SJCRH30 (cell line): ENCODE data around the gene NUCB2. TPM values are rescaled to one million over a fixed set of nuclear protein-coding genes. Genes with fewer than 3 reads are reported as not detected.
"Not testable (repeated sequence)": the region's sequence is repeated elsewhere in the genome, so short reads cannot be mapped to it uniquely, and the experiment has no call there.

Experiments used
- DNase-seq, 2 experiments: peaks; one replicate each; pipeline ENCODE4 v3.0.0-alpha.2; 2015 to 2020
- H3K27ac ChIP-seq: fragments of 250-450 bp; sonication (Bioruptor Pico); 2 replicates; pipeline ENCODE4 v1.5.1; 2020; ENCODE audit warnings: mild to moderate bottlenecking, moderate library complexity
- H3K27me3 ChIP-seq: fragments of 250-450 bp; sonication (Bioruptor Pico); 2 replicates; pipeline ENCODE4 v1.5.1; 2020; ENCODE audit warnings: mild to moderate bottlenecking, moderate library complexity
- H3K36me3 ChIP-seq: fragments of 250-450 bp; sonication (Bioruptor Pico); 2 replicates; pipeline ENCODE4 v1.5.1; 2020; ENCODE audit warnings: mild to moderate bottlenecking, moderate library complexity
- H3K4me1 ChIP-seq: fragments of 250-450 bp; sonication (Bioruptor Pico); 2 replicates; pipeline ENCODE4 v1.5.1; 2020; ENCODE audit warnings: mild to moderate bottlenecking, moderate library complexity
- H3K4me3 ChIP-seq: fragments of 250-450 bp; sonication (Bioruptor Pico); 2 replicates; pipeline ENCODE4 v1.5.1; 2020; ENCODE audit warnings: mild to moderate bottlenecking, moderate library complexity
- H3K9me3 ChIP-seq: fragments of 250-450 bp; sonication (Bioruptor Pico); replicated peaks from 2 replicates; pipeline ENCODE4 v1.5.1; 2020; ENCODE audit warnings: mild to moderate bottlenecking, moderate library complexity
- total RNA-seq: library from RNA; depleted of rRNA; stranded (reverse); fragments of >200 nt; shearing (Covaris generic); gene quantifications from 2 replicates; pipeline ENCODE4 v1.2.3, GENCODE V29; 2014

Gene NUCB2
- total RNA-seq, 1 experiment from 2014 or later, result 32.6 TPM

GRCh38 chr11:17257196-17257595, 19.3 kb upstream of the NUCB2 start:
- Histone ChIP-seq H3K4me3 (no peak overlapping the region), H3K27me3 (no peaks in the 10 kb centered on the region), H3K36me3 (no peaks in the 10 kb centered on the region), H3K27ac (no peak overlapping the region), H3K9me3 (no peaks in the 10 kb centered on the region), H3K4me1 (peaks cover 3% of the 10 kb centered on the region; the same call in 1 of the 2 replicates)
- DNase-seq, result no peak

- no peak overlapping the region for H3K4me3 ChIP-seq
- no peaks in the 10 kb centered on the region for H3K27me3 ChIP-seq
- no peaks in the 10 kb centered on the region for H3K9me3 ChIP-seq
- no peak for DNase-seq
- no peak overlapping the region for H3K27ac ChIP-seq
- no peaks in the 10 kb centered on the region for H3K36me3 ChIP-seq
- H3K4me1 ChIP-seq, result peaks cover 3% of the 10 kb centered on the region; the same call in 1 of the 2 replicates
These were observed 17.9 kb upstream of the NUCB2 start for GRCh38 chr11:17258670-17259069.

DNA sequence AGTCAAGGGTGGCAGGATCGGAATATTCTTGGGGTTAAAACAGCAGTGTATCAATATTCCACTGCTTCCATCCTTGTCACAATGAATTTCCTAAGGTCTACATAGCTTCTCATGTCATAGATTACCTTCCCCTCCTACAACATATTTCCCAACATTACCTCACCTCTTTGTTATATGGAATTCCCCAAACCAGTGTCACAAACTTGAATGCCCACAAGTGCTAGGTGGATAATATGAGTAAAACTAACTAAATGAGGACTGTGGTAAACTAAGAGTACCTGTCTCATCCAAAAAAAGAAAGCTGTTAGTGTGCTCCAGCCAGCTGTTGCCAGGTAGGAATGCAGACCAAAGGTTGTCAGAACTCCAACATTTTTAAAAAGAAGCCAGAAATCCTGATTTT, 17.0 kb upstream of the NUCB2 start:
- Histone ChIP-seq H3K36me3 (no peaks in the 10 kb centered on the region), H3K27me3 (no peaks in the 10 kb centered on the region), H3K9me3 (no peaks in the 10 kb centered on the region), H3K4me3 (no peak overlapping the region), H3K4me1 (peaks cover 3% of the 10 kb centered on the region; the same call in 1 of the 2 replicates), H3K27ac (no peak overlapping the region)
- no peak for DNase-seq

DNA sequence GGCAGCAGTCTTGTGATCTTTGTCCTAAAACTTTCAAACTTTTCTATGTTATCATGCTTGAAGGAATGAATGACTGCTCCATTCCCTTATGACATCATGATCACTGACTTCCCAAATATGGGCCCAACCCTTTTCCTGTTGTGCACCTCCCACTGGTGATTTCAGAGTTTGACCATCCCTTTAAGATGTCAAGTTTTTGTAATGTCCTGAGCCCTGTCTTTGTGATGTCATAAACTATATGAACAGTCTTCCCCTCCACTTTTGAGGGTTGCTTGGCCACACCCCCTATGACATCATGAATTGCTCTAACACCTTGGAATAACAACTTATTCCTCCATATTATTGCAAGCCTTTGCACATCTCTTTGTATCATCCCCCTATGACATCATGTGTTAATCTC, 16.5 kb upstream of the NUCB2 start:
- DNase-seq, result no peak
- Histone ChIP-seq H3K27me3 (no peaks in the 10 kb centered on the region), H3K4me3 (no peak overlapping the region), H3K27ac (no peak overlapping the region), H3K36me3 (no peaks in the 10 kb centered on the region), H3K9me3 (no peaks in the 10 kb centered on the region), H3K4me1 (peaks cover 3% of the 10 kb centered on the region; the same call in 1 of the 2 replicates)

GRCh38 chr11:17263769-17264168, 12.8 kb upstream of the NUCB2 start:
- Histone ChIP-seq H3K4me1 (no peaks in the 10 kb centered on the region), H3K9me3 (no peaks in the 10 kb centered on the region), H3K27ac (no peak overlapping the region), H3K36me3 (no peaks in the 10 kb centered on the region), H3K4me3 (no peak overlapping the region), H3K27me3 (no peaks in the 10 kb centered on the region)
- no peak for DNase-seq

- Histone ChIP-seq H3K27ac (no peak overlapping the region), H3K4me1 (no peaks in the 10 kb centered on the region), H3K27me3 (no peaks in the 10 kb centered on the region), H3K4me3 (no peak overlapping the region), H3K36me3 (no peaks in the 10 kb centered on the region), H3K9me3 (no peaks in the 10 kb centered on the region)
- DNase-seq, result no peak
These were observed 9.8 kb upstream of the NUCB2 start for GRCh38 chr11:17266781-17267180.

DNA sequence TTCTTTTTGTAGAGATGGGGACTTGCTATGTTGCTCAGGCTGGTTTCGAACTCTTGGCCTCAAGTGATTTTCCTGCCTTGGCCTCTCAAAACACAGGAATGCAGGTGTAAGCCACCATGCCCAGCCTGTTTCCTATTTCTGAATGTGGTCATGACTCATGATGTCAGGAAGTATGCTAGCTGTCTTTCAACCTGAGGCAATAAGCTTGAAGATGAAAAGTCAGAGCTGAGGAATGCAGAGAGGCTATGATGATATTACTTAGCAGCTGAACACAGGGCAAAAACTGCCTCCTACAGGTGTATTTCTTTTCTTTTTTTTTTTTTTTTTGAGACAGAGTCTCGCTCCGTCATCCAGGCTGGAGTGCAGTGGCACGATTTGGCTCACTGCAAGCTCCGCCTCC, 9.0 kb upstream of the NUCB2 start:
- no peak for DNase-seq
- H3K9me3 ChIP-seq, result no peaks in the 10 kb centered on the region
- H3K4me1 ChIP-seq, result no peaks in the 10 kb centered on the region
- no peaks in the 10 kb centered on the region for H3K27me3 ChIP-seq
- H3K27ac ChIP-seq, result no peak overlapping the region
- no peak overlapping the region for H3K4me3 ChIP-seq
- H3K36me3 ChIP-seq, result no peaks in the 10 kb centered on the region

DNA sequence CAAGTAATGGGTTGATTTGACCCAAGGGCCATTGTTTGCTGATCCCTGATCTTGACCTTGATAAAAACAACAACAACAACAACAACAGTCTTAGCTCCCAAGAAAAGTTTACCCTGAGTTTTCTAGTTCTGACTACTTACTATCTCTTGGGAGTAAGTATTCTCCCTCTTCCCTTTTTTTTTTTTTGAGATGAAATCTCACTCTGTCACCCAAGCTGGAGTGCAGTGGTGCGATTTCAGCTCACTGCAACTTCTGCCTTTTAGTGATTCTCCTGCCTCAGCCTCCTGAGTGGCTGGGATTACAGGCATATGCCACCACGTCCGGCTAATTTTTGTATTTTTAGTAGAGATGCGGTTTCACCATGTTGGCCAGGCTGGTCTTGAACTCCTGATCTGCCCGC, 8.0 kb upstream of the NUCB2 start:
- H3K4me3 ChIP-seq, DNase-seq, H3K4me1 ChIP-seq: not testable (repeated sequence)

GRCh38 chr11:17268902-17269301, 7.6 kb upstream of the NUCB2 start:
- no peak overlapping the region for H3K4me3 ChIP-seq
- no peak overlapping the region for H3K27ac ChIP-seq
- H3K27me3 ChIP-seq, result no peaks in the 10 kb centered on the region
- no peaks in the 10 kb centered on the region for H3K4me1 ChIP-seq
- H3K9me3 ChIP-seq, result no peaks in the 10 kb centered on the region
- DNase-seq, result no peak
- H3K36me3 ChIP-seq, result no peaks in the 10 kb centered on the region

More for the DNA sequence above, 8.0 kb upstream of the NUCB2 start:
- not testable (repeated sequence) for H3K9me3 ChIP-seq, H3K36me3 ChIP-seq, H3K27ac ChIP-seq, H3K27me3 ChIP-seq

DNA sequence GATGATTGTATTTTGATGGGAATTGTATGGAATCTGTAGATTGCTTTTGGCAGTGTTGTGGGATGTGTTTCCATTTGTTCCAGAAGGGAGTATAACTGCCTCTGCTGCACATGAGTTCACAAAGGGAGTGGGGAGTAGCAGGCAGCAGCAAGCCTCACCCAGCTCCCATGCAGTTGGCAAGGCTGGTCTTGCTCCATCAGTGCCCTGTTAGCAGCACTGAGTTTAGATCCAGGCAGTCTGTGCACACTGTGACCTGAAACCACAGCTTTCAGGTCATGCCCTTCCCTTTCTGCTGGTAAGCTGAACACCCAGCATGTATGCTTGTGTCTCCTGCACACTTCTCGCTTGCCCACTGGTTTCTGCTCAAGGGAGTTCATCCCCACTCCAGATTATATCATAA, 3.7 kb upstream of the NUCB2 start:
- Histone ChIP-seq H3K9me3 (no peaks in the 10 kb centered on the region), H3K27ac (no peak overlapping the region), H3K4me3 (no peak overlapping the region), H3K36me3 (no peaks in the 10 kb centered on the region), H3K27me3 (no peaks in the 10 kb centered on the region), H3K4me1 (0 out of 2 replicates have a peak, but pooled peaks cover 3% of the 10 kb centered on the region)
- no peak for DNase-seq

DNA sequence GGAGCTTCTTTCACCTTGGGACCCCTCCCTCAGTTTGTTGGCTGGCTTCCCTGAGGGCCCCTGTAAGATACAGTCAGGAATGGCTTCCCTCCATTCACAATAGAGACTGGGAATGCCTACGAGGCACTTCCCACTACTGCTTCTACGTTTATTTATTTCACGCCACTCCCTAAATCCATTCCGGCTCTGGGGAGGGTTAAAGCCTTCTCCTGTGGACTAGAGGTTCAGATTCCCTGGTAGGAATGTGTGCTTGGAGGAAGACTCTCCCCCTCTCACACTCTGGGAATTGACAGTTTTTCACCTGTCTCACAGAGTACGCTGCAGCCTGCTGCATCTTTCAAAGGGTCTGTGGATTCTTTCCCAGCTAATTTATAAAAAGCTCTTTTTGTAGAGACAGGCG, 3.3 kb upstream of the NUCB2 start:
- 0 out of 2 replicates have a peak, but pooled peaks cover 3% of the 10 kb centered on the region for H3K4me1 ChIP-seq
- no peak for DNase-seq

GRCh38 chr11:17273668-17274282, 2.8 kb upstream of the NUCB2 start:
- Histone ChIP-seq H3K27me3 (no peaks in the 10 kb centered on the region), H3K36me3 (no peaks in the 10 kb centered on the region), H3K4me3 (no peak overlapping the region), H3K27ac (no peak overlapping the region), H3K9me3 (no peaks in the 10 kb centered on the region), H3K4me1 (0 out of 2 replicates have a peak, but pooled peaks cover 3% of the 10 kb centered on the region)
- peak in 1 of 2 experiments; percentile 11 for DNase-seq

More for the DNA sequence above, 3.3 kb upstream of the NUCB2 start:
- H3K9me3 ChIP-seq, result no peaks in the 10 kb centered on the region
- no peaks in the 10 kb centered on the region for H3K27me3 ChIP-seq
- no peak overlapping the region for H3K27ac ChIP-seq
- H3K4me3 ChIP-seq, result no peak overlapping the region
- H3K36me3 ChIP-seq, result no peaks in the 10 kb centered on the region

DNA sequence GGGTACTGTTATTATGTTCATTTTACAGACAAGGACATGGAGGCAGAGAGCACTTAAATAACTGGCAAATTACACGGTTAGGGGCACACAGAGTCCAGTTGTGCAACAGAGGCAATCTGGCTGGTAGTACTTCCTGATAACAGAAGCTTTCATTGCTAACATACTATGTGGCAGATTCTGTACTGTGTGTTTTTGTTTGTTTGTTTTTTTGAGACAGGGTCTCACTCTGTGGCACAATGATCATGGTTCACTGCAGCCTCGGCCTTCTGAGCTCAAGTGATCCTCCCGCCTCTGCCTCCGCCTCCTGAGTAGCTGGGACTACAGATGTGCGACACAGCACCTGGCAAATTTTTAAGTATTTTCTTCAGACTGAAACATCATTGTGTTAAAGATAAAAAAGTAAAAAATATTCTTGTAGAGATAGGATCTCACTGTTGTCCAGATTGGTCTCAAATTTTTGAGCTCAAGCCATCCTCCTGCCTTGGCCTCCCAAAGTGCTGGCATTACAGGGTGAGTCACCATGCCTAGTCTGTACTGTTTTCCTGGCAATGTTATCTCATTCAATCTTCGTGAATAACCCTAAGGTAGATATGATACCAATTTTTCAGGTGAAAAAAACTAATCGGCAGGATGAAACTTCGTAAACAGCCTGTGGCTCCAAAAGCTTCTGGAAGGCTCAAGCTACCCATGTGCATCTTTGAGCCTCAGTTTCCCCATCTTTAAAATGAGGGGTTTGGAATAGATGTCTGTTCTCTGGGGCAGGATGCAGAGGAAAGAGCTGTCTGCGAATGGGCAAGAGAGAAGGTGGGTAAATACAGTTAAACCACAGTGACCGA, 921 bp upstream of the NUCB2 start:
- Histone ChIP-seq H3K4me3 (peak overlapping the region; percentile 91), H3K36me3 (no peaks in the 10 kb centered on the region), H3K27ac (peak overlapping the region; percentile 69), H3K4me1 (0 out of 2 replicates have a peak, but pooled peaks cover 3% of the 10 kb centered on the region), H3K27me3 (no peaks in the 10 kb centered on the region), H3K9me3 (no peaks in the 10 kb centered on the region)
- peak in 1 of 2 experiments; percentile 13 for DNase-seq

DNA sequence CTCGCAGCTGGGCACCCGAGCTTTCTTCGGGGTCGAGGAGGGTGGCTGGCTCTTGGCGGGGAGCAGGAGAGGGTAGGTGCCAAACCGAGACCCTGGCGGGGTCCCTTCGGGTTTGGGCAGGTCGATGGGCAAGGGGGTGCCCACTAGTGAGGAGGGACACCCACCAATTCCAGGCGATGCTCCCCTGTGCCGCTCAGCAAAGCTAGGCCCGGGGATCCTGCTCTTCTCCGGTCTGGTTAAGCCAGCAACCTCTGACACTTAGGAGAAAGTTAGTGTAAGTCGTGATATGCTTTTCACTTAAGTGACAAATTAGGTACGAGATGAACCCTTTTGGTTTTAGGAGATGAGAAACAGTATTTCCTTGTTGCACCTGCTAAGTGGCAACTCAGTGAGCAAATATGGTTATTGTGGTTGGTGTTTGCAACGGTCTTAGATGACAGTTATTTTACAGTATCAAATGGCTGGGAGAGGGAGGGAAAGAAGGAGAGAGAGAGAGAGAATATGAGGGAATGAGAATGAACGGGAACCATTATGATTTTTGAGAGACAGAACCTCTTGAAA, 565 bp downstream of the NUCB2 start:
- peak in 1 of 2 experiments; percentile 54 for DNase-seq
- H3K27me3 ChIP-seq, result no peaks in the 10 kb centered on the region

DNA sequence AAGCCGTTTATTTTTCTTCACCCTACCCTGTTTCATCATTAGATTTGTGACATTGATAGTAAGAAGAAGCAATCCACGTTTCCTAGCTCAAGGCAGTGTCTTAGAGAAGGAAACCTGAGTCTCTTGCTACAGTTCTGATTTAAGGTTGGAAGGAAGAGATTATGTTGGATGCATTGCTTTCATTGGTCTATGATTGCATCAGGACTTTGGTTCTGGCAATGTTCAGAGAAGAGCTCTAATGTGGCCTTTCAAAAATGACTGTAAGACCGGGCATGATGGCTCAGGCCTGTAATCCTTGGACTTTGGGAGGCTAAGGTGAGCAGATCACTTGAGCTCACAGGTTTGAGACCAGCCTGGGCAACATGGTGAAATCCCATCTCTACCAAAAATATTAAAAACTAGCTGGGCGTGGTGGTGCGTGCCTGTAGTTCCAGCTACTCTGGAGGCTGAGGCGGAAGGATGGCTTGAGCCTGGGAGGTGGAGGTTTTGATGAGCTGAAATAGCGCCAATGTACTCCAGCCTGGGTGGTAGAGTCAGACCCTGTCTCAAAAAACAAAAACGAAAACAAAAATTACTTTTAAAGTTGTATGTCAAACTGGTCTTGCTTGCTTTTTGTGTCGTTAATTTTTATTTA, 4.1 kb downstream of the NUCB2 start:
- H3K4me3 ChIP-seq, result no peak overlapping the region
- H3K36me3 ChIP-seq, result no peaks in the 10 kb centered on the region
- H3K27me3 ChIP-seq, result no peaks in the 10 kb centered on the region
- 0 out of 2 replicates have a peak, but pooled peaks cover 3% of the 10 kb centered on the region for H3K4me1 ChIP-seq
- no peaks in the 10 kb centered on the region for H3K9me3 ChIP-seq
- no peak for DNase-seq
- no peak overlapping the region for H3K27ac ChIP-seq

More for the DNA sequence above, 565 bp downstream of the NUCB2 start:
- Histone ChIP-seq H3K9me3 (no peaks in the 10 kb centered on the region), H3K4me1 (0 out of 2 replicates have a peak, but pooled peaks cover 3% of the 10 kb centered on the region), H3K4me3 (peak overlapping the region; percentile 91), H3K27ac (no peak overlapping the region), H3K36me3 (no peaks in the 10 kb centered on the region)
